22Rv1 (cell line): ENCODE data around the gene WDFY4.

Experiments used
- H3K27ac ChIP-seq: fragments of 450-650 bp; 2 replicates; pipeline ENCODE4 v1.5.1; 2017
- CTCF ChIP-seq: fragments of 450-650 bp; IDR thresholded peaks from 2 replicates; pipeline ENCODE4 v1.5.1; 2017; ENCODE audit warnings: mild to moderate bottlenecking
- ZFX ChIP-seq: fragments of 450-650 bp; IDR thresholded peaks from 2 replicates; pipeline ENCODE4 v1.6.1; 2017; ENCODE audit warnings: antibody characterized with exemption, borderline replicate concordance

Gene WDFY4

DNA sequence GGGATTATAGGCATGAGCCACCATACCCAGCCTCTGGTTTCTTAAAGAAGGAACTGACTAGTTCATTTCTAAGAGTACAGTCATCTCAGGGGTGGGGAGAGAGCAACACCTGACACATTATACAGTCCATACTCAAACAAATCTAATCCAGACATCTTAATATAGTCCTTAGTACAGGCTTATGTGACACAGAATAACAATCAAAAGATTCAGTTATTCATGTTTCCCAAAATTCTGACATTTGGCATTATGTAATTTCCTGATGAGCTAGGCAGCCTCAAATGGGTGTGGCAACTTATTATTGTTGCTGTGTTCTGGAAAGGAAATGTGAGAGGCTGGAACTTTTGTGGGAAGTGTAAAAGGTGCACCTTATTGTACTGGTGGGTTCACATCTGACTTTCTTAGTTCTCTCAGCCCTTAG is 116.3 kb downstream of the WDFY4 start:
- TF ChIP-seq ZFX (no peak), CTCF (no peak)
- no peak overlapping the region for H3K27ac ChIP-seq

DNA sequence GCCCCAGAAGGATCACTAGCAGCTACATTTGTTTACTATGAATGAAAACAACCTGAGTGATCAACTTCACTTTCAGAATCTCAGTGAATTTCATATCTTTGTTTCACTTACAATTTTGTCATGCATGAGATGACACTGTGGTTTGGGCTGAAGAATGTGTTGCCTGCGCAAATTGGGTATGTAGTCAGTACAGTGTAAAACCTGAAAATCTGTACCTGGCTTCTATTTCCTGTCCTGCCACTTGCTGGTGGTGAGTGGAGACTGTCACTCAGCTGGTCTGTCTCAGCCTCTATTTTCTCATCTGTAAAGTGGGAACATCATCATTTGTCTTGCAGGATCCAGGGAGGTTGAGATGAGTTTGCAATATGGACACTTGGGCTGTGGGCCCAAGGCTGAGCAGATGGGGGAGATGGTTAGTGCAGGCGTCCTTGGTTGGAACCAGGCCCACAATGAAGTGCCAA is 118.0 kb downstream of the WDFY4 start:
- no peak for TF ChIP-seq CTCF
- no peak overlapping the region for H3K27ac ChIP-seq

- no peak overlapping the region for H3K27ac ChIP-seq
- TF ChIP-seq CTCF (no peak), ZFX (no peak)
These were observed 119.3 kb downstream of the WDFY4 start for GRCh38 chr10:48803801-48804584.

DNA sequence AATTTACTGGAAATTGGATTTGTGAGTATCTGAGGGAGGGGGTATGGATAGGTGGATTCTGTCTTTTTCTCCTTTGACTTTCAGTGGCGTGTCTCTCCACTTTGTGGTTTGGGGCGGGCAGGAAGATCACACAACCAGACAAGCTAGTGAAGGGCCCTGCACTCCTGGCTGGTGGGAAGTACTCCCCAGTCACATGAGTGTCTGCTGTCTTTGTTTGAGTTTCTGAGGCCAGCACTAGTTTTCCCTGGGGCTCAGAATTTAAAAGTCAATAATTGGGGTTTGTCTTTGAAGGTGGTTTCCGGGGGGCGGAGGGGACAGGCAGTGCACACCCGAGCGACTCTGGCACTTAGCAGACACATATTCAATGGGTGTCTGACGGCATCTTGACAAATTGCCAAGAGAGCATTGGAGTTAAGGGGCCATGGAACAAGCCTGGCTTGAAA is 120.1 kb downstream of the WDFY4 start:
- no peak for TF ChIP-seq CTCF
- TF ChIP-seq ZFX = no peak
- no peak overlapping the region for H3K27ac ChIP-seq

- no peak overlapping the region for H3K27ac ChIP-seq
- TF ChIP-seq ZFX = no peak
- no peak for TF ChIP-seq CTCF
These were observed 120.7 kb downstream of the WDFY4 start for GRCh38 chr10:48805411-48805810.

DNA sequence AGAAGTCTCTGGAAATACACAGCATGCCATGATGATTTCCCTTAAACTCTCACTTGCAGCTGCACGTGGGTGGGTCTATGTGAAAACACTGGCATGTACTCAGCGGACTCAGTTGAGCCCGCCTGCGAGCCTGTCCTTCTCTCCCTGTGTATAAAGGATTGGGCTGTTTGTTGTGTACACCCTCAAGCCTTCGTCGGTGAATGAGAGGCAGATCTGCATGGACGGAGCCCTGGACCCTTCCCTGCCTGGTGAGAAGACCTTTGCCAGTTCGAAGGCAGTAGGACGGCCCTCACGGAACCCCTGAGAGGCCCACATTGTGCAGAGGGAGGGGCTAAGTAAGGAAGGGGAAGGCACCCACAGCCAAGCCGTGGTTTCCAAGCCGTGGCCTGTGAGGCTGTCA is 121.2 kb downstream of the WDFY4 start:
- no peak overlapping the region for H3K27ac ChIP-seq
- no peak for TF ChIP-seq ZFX
- no peak for TF ChIP-seq CTCF

- H3K27ac ChIP-seq = no peak overlapping the region
- TF ChIP-seq CTCF (no peak), ZFX (no peak)
These were observed 121.7 kb downstream of the WDFY4 start for GRCh38 chr10:48806342-48806741.
